ENCODE measurements around the gene FNIP2.
"Not testable (repeated sequence)": the region's sequence is repeated elsewhere in the genome, so short reads cannot be mapped to it uniquely, and the experiment has no call there.

The FNIP2 gene

DNA sequence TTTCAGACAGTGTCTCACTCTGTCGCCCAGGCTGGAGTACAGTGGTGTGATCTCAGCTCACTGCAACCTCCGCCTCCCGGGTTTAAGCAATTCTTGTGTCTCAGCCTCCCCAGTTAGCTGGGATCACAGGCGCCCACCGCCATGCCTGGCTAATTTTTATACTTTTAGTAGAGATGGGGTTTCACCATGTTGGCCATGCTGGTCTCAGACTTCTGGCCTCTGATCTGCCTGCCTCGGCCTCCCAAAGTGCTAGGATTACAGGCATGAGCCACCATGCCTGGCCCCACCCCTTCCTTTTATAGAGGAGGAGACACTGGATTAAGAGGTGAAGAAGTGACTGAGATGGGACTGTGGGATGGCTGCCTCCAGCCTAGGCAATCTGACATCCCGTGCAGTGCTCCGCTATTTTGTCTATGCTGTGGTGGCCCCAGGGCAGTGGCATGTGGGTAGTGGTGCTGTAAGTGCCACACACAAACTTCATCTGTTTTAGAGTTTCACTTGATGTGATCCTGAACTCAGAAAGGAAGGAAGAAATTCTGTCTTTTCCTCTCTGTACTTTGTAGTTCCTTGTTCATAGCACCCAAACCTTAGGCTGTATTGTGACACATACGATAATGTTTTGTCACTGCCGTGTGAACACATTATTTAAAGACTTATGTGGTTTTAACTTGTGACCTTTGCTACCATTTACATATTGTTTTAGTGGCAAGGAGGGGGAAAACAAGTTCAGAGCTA is 48.9 kb downstream of the FNIP2 start:
- no peak for DNase-seq

DNA sequence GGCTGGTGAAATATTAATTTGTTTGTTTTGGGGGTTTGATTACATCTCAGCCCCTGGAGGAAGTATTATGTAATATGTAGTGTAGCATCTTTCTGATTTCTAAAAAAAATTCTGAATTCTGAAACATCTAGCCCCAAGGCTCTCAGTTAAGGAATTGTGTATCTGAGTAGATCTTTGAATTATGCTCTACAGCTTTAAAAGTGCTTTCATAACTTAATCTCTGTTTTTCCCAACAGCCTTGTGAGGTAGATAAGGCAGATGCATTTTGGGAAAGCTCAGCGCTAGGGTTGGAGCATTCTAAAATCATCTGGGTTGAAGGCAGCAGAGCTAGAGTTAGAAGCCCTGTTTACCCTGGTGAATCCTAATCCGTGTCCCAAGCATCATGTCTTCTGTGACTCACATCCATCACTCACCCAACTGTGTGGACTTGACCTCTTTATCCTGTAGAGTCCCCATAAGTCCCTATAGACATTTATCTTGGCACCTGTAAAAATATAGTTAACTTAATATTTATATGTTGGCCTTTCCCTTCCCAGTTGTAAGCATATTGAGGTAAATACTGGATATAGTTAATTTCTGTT is 49.8 kb downstream of the FNIP2 start:
- no peak for DNase-seq

DNA sequence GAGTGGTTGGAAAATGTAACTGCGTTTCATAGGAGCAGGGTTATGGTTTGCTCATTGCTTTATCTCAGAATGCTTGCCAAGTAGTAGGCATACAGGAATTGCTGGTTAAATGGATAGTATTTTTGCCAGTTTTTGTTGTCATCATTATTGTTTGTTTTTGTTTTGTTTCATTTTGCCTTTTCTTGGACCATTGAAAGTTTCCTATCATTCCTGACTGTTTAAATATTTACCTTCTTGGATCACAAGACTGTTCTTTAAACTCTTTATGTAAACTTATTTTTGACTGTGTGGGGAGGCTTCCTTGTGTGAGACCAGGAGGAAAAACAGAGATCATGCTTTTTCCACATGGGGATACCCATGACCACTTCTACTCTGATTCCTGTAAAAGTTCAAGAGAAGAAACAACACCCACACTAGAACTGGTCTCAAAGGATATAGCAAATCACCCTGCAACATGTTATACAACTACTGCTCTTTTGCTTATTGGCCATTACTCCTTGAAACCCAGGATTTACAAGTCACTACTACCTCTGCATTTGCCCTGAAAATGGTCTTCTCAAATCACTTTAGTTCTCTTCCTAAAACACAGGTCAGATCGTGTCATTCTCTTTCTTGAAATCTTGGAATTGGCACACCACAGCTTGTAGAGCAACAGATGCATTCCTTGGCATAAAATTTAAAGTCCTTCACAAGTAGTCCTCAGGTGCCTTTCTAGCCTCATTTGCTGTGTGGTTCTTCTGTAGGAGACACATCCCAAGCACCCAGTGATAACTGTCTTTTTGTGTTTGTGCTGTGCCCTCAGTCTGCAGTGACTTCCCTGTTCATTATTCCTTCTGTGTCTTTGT is 51.3 kb downstream of the FNIP2 start:
- no peak for DNase-seq

DNA sequence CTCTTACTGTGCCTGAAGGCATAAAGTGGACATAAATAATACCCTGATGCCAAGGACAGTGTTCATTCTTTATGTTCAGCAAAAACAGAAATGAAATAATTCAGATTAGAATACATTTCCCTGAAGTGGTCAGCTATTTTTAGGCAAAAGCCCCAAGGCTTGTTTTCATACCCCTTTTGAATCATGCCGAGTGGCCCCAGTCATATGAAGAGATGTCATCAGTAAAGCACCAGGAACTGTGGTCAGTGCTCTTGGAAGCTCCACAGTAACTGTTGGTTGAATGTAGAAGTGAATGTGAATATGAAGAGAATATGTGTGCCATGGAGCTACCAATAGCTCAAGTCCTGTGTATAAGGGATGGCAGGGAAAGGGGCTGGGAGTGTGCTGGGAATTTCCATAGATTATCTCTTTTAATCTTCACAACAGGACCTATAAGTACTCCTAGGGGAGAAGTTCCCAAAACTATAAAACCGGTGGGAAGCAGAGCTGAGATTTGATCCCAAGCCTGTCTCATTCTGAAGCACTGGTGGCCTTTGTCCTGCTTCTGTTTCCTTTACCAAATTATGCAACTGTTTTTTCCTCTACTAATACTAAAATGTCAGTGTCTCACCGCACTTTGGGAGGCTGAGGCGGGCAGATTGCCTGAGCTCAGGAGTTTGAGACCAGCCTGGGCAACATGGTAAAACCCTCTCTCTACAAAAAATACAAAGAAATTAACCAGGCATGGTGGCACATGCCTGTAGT is 52.6 kb downstream of the FNIP2 start:
- DNase-seq: no peak

DNA sequence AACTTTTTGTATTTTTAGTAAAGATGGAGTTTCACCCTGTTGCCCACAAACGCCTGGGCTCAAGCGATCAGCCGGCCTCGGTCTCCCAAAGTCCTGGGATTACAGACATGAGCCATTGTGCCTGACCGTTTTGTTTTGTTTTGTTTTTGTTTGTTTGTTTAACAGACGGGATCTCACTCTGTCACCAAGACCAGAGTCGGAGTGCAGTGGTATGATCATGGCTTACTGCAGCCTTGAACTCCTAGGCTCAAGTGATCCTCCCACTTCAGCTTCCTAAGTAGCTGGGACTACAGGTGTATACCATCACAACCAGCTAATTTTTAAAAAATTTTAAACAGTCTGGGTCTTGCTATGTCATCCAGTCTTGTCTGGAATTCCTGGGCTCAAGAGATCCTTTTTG is 53.5 kb downstream of the FNIP2 start:
- no peak for DNase-seq

DNA sequence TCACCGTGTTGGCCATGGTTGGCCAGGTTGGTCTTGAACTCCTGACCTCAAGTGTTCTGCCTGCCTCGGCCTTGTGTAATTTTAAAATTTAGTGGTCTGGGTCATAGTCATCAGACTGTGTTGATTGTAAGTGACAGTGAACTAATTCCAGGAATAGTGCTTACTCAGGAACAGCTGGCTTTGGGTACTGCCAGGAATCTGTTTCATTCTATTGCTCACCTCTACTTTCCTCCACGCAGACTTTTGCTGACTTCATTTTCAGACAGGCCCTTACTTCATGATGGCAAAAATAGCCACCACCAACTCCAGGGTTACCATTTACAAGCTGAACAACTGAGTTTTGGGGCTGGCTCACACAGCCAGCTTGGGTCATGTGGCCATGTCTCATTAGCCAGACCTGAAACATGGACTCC is 54.6 kb downstream of the FNIP2 start:
- DNase-seq: no peak

DNA sequence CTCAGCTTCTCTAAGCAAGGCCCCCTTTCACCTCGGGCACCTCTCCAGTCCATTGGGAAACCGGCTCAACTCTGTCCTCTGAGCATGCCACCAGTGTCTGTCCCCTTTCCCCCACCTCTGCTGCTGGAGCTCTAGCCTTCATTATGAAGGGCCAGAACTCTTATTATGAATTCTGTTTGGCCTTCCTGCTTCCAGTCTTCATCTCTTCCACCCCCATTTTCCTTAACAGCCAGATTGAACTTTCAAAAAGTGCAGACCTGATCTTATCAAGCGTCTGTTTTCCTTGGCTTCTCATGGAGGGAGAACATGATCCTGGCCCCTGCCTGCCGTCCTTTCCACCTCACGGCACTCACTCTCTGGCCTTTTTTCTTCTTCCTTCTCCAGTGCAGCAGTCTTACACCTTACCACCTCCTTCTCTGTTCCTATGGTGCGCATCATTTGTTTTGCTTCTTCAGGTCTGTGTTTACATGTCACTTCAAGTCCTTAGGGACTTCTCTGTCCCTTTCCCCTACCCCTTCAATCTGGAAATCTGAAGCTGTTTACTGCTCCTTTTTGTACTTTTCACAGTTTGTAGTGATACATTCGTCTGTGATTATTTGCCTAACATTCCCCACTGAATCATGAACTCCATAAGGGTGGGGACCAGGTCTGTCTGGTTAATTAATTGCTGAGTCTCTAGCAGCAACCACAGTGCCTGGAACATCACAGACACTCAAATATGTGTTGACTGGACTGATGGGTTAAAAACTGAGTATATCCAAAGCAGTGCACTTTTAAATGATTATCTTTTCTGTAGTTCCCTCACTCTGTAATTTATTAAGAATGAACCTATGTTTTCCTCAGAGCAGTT is 55.8 kb downstream of the FNIP2 start:
- no peak for DNase-seq

DNA sequence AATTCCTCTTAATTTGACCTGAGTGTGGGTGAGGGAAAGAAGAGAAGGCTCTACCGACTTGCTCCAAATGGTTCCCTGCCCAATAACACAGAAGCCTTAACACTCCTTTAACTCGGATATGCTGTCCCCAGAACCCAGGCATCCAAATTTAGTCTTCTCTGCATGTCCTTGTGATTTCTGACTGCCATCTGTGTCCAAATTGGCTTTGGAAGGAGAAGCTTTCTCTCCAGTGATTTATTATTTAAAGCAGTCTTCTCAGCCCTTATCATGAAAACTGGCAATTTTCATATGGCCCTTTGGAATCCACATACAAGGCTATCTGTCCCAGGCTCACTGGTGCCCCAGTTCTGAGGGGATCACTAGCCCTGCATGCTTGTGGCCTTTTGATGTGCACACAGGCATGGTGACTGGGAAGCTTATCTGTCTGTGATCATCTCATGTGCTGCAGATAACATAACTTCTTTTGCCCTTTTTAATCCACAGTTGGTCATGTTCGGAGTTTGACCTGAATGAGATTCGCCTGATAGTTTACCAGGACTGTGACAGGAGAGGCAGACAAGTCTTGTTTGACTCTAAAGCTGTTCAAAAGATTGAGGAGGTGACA is 56.7 kb downstream of the FNIP2 start:
- DNase-seq: no peak

DNA sequence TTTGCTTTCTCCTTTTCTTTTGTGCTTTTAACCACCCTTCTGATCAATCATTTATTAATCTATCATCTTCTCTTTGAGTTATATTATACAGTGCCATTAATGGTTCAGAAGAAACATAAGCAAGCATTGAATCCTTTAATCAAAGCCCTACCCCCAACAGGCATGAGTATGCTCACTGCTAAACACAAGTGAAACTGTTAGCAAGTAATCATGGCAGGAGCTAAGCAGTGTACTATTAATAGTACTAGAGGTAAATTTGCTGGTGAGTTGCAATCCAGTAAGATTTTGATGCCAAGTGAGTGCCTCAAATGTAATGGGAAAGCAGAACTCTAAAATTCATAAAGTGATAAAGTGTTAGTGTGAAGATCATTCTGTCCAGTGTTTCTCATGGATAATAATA is 57.2 kb downstream of the FNIP2 start:
- DNase-seq: no peak

DNA sequence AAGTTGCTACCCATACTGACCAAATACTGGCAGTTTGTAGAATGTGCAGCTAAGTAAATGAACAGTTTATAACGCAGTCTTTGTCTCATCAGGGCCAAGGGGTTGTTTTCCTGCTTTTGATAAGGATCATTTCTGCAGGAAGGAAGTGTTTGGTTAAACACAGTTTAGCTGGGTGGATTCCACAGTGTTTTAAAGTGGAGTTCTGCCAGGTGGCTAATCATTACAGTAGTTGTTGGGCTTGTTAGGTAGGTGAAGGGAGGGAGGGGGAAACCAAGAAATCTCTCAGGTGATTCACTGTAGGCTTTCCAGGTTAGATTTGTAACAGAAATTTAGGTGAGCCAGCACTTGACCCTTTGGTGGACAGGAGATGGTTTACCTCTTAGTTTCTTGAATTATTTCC is 58.1 kb downstream of the FNIP2 start:
- DNase-seq: no peak

DNA sequence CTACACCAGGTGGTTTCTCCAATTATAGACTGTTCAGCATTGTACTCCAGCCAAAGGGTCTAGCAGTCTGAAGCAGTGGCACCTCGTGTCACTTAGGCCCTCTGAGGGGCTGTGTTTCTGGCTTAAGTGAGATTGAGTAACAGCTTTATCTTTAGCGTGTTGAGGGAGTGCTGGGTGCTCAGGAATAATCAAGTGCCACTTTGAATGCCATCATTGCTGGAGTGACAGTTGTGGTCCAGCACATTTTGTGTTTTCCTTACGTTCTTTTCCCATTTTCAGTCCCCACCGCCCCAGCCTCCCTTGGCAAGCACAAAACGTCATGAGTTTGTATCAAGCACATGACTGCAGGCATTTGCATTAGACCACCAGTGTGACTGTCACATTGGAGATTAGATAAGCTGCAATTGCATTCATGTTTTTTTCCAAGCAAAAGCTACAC is 58.7 kb downstream of the FNIP2 start:
- DNase-seq: no peak

DNA sequence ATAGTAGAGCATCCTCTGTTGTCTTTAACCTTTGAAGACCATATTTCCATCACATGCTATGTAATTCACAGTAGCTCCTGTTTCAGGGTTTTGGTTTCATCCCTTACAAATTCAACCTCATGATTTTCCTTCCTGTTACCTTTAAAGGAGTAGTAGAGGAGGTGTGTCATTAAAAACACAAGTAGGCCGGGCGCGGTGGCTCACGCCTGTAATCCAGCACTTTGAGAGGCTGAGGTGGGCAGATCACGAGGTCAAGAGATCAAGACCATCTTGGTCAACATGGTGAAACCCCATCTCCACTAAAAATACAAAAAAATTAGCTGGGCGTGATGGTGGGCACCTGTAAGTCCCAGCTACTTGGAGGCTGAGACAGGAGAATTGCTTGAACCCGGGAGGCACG is 59.3 kb downstream of the FNIP2 start:
- not testable (repeated sequence) for DNase-seq

DNA sequence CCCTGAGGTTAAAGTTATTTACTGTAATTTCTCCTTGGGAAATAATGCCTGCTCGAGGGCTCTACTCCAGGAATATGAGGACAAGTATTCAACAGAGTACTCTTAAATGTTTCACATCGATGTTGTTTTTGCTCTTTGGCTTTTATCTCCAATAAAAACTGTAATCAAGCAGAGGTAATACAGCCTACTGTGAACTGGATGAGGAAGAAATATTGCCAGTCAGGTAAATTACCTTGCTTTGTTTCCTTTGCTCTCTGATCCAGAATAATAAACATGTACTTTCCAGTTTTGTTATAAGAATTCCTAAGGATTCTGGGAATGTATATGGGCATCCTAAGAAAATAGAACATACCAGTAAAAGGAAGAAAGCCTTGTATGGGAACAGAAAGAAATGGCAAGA is 60.4 kb downstream of the FNIP2 start:
- no peak for DNase-seq

DNA sequence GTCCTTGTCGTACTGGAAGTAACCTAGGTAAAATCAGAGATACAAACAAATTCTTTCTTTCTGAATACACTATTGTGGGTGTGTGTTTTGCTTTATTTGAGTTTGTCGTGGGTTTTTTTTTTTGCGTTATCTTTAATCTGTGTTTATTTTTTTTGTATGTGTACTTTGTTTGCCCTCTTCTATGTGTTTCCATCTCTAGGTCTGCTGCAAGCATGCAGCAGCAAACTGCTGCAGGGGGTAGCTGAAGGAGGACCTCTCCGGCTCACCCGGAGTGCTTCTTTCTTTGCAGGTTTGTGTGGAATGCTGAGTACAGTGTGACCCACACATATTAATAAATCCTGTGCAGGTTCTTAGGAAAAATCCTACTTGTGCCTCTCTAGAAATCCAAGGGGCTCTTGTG is 64.8 kb downstream of the FNIP2 start:
- no peak for DNase-seq

DNA sequence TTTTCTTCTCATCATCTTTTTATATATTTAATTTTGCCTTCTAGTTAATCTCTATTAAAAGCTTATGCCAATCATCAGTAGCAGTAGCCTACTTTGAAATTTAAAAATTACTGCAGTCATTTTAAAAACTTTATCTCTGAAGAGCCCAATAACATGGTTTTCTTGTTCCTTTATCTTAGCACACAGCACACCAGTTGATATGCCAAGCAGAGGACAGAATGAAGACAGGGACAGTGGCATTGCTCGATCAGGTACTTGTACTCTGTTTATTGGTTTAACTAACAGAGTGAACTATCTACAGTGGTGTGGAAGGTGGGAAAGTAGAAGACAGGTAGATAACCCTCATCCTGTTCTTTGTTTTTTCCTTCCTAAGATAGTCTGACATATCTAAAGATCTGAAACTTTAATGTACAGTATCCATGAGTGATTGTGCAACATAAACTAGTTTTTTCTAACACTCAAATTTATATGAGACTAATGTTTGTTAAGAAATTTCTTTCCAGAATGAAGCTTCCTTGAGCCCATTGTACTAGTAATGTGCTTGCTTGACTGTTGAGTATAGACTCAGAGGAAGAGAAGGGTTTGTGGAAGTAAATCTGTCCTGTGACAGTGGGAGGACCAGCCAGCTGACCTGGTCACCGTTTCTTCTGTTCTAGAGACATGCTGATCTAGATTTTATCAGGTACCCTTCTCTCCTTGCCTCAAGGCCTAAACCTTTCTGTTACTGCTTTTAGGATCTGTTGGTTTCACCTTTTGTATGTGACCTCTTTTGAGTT is 66.6 kb downstream of the FNIP2 start:
- DNase-seq: no peak

DNA sequence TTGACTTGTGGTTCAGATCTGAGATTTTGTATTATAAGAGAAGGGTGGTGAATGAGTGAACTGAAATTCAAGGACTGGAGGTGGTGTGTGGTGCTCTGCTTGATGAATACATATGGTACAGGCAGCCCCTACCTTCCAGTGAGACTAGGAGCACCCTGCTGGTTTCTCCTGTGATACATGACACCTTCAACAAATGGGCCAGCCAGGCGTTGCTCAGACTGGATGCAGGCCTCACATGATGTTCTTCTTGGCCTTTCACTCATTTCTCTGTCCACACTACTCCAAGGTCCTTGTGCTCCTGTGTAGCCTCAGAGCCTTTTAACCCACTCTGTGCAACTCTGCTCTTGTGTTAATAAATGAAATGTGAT is 67.2 kb downstream of the FNIP2 start:
- no peak for DNase-seq

DNA sequence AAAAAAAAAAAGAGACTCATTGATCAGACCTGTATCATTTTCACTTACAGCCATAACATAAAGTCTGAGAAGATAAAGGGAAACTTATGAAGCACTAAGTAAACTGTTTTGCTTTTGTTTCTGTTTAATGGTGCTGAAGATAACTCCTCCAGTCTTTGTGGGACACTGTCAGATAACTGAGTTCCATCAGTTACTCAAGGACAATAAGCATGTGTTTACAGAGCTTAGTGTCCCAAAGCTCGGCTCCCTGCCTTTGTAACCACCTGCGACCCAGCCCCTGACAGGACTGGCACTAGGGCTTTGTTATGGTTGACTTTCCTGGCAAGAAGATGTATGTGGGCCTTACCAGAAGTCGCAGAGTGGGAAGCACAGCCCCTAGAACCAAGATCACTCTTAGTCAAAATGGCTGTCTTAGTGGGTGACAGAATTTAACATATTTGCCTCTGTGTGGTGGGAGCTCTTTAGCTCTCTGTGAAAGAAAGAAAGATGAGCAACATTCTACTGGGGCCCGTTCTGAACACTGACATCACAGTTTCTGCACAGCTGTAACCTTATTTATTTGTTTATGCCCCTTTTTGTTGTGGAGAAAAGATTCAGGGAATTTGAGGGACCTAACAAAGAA is 68.1 kb downstream of the FNIP2 start:
- DNase-seq: no peak

DNA sequence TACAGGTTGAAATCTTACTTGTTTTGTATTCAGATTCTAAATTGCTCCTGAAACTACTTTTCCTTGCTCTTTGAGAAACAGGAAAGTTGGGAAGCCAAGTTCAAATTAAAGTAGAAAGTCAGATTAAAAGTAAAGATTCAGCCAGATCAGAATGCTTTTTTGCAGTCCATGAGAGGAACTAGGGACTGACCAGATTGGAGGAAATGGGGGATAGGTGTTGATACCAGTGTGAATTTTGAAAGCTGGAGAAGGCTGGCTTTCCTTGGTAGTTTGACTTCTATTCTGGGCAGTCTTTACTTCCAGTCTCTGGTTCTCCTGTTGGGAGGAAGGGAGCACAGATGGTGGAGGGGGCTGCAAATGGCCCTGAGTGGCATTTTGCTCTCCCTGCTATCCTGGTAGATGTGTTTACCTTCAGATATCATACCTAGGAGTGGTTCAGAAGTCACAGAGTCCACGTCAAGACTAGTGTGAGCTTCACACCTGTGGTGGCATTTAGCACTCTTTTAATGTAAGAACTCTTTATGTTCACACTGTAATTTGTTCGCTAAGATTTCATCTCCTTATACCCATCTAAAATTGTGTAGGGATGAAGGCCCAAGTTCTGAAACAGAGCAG is 68.8 kb downstream of the FNIP2 start:
- no peak for DNase-seq

DNA sequence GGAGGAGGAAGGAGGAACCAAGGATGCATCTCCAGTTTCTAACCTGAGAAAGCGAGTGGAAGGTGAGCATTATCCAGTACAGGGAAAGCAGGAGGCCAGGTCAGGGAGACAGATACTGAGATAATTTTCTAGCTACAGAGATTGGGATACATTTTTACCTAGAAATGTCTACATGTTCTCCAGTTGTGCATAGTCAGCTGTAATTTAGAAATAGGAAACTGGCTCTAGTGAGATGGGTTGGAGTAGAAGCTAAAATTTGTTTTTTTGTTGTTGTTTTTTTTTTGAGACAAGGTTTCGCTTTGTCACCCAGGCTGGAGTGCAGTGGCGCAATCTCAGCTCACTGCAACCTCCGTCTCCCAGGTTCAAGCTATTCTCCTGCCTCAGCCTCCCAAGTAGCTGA is 71.3 kb downstream of the FNIP2 start:
- no peak for DNase-seq

DNA sequence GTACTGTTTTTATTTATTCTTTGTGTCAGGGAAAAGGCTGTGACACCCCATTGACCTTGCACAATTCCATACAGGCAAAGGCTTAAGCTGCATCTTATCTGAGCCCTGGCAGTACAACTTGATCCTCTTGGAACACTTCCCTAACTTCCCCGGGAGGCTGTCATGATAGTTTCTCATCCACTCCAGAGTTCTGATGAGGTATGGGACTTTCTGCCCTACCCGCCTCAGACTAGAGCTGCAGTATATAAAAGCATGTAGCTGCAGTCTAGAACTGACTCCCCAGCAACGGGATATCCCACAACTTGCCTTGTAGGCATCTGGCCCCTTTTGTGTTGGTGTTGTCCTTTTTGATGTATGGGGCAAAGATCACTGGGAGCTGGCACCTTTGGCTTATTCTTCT is 72.7 kb downstream of the FNIP2 start:
- DNase-seq: no peak
